Thyroid gland (tissue), 4 donors: ENCODE data around the gene SCART1. TPM values are rescaled to one million over a fixed set of nuclear protein-coding genes. Genes with fewer than 3 reads are reported as not detected.

Experiments
- DNase-seq, 2 donors: peaks; one replicate each; pipeline ENCODE4 v3.0.0-alpha.2; 2019
- H3K27ac ChIP-seq, 3 donors: fragments of 200-600 bp; sonication (generic); 1 replicate in 2 of 3; 2 replicates in 1 of 3; pipeline ENCODE4 v1.5.1; 2016 to 2019; ENCODE audit warnings: mild to moderate bottlenecking in 1 of 3, moderate library complexity in 1 of 3
- H3K27me3 ChIP-seq: fragments of 200-600 bp; sonication (generic); one replicate; pipeline ENCODE4 v1.5.1; 2019
- H3K36me3 ChIP-seq, 2 donors: fragments of 200-600 bp; sonication (generic); one replicate each; pipeline ENCODE4 v1.5.1; 2016 to 2019
- H3K4me1 ChIP-seq, 2 donors: fragments of 200-600 bp; sonication (generic); one replicate each; pipeline ENCODE4 v1.5.1; 2017 to 2019
- H3K4me3 ChIP-seq, 3 donors: fragments of 200-600 bp; sonication (generic); replicated peaks in 1 of 3; 1 replicate in 2 of 3; 2 replicates in 1 of 3; pipeline ENCODE4 v1.5.1; 2016; ENCODE audit warnings: mild to moderate bottlenecking in 1 of 3
- H3K9me3 ChIP-seq: fragments of 200-600 bp; sonication (generic); one replicate; pipeline ENCODE4 v1.5.1; 2017
- CTCF ChIP-seq, 6 experiments: fragments of 200-600 bp in 3 of 6; fragments of 450-650 bp in 3 of 6; sonication (generic) in 3 of 6; IDR thresholded peaks; one replicate each; pipeline ENCODE4 v1.5.1; 2016 to 2019; ENCODE audit warnings: antibody characterized with exemption in 6 of 6, mild to moderate bottlenecking in 2 of 6, inconsistent platforms in 1 of 6, moderate library complexity in 1 of 6
- POLR2A ChIP-seq, 2 donors: fragments of 450-650 bp; IDR thresholded peaks; one replicate each; pipeline ENCODE4 v1.6.1; 2017; ENCODE audit warnings: antibody characterized with exemption in 2 of 2, mild to moderate bottlenecking in 2 of 2, moderate library complexity in 1 of 2
- WGBS, 2 donors: methylation state at CpG; one replicate each; pipeline ENCODE4 v1.1.5; 2017; 5-methylcytosine and 5-hydroxymethylcytosine counted together
- intact Hi-C: fragments of 100-400 bp; cut with DNase I; formaldehyde crosslinking; loops from one replicate; pipeline ENCODE4 v1.15.1; 2023
- total RNA-seq, 4 donors: library from RNA; depleted of rRNA; stranded (reverse); fragments of >200 nt; gene quantifications; one replicate each; pipeline ENCODE4 v1.2.3, GENCODE V29; 2016

The SCART1 gene
- total RNA-seq, 4 donors from 2014 or later: 2.6 to 12.6 (median 3.4) TPM

- intact Hi-C loops: no loop called here
- no peak for DNase-seq
- Histone ChIP-seq H3K4me1 (no peaks in the 10 kb centered on the region), H3K4me3 (no peak overlapping the region), H3K36me3 (no peaks in the 10 kb centered on the region), H3K27ac (no peak overlapping the region), H3K27me3 (no peaks in the 10 kb centered on the region), H3K9me3 (no peaks in the 10 kb centered on the region)
- TF ChIP-seq POLR2A (IDR thresholded peaks at IDR 0.05): no peak
- TF ChIP-seq CTCF (IDR thresholded peaks at IDR 0.05): no peak
- WGBS, 2 donors: 83 to 95% methylated on average over 1 to 38 of the region's 40 CpGs
Observed at GRCh38 chr10:133458021-133458709, 4.4 kb downstream of the SCART1 start.

GRCh38 chr10:133458710-133459453 is 5.1 kb downstream of the SCART1 start:
- no peaks in the 10 kb centered on the region for H3K36me3 ChIP-seq
- H3K9me3 ChIP-seq: no peaks in the 10 kb centered on the region
- no peak overlapping the region for H3K27ac ChIP-seq
- H3K27me3 ChIP-seq: no peaks in the 10 kb centered on the region
- no peak for DNase-seq
- TF ChIP-seq CTCF (IDR thresholded peaks at IDR 0.05) (no peak), POLR2A (IDR thresholded peaks at IDR 0.05) (no peak)
- no peaks in the 10 kb centered on the region for H3K4me1 ChIP-seq
- 88% methylated on average over 8 to 13 of the region's 21 CpGs for WGBS, 2 donors
- no peak overlapping the region for H3K4me3 ChIP-seq
- intact Hi-C loops: no loop called here

GRCh38 chr10:133459454-133460207 is 5.9 kb downstream of the SCART1 start:
- WGBS, 2 donors: 86 to 87% methylated on average over 8 to 17 of the region's 81 CpGs
- TF ChIP-seq CTCF (IDR thresholded peaks at IDR 0.05) (no peak), POLR2A (IDR thresholded peaks at IDR 0.05) (no peak)
- no peak for DNase-seq
- H3K4me3 ChIP-seq: no peak overlapping the region
- H3K4me1 ChIP-seq: no peaks in the 10 kb centered on the region
- no peaks in the 10 kb centered on the region for H3K36me3 ChIP-seq
- no peak overlapping the region for H3K27ac ChIP-seq
- intact Hi-C loops: no loop called here
- H3K27me3 ChIP-seq: no peaks in the 10 kb centered on the region
- H3K9me3 ChIP-seq: no peaks in the 10 kb centered on the region

- no peak for DNase-seq
- TF ChIP-seq CTCF (IDR thresholded peaks at IDR 0.05) (no peak), POLR2A (IDR thresholded peaks at IDR 0.05) (no peak)
- intact Hi-C loops: no loop called here
- no peak overlapping the region for H3K4me3 ChIP-seq
- no peaks in the 10 kb centered on the region for H3K4me1 ChIP-seq
- H3K27ac ChIP-seq: no peak overlapping the region
- WGBS, 2 donors: 96% methylated on average over 14 of the region's 14 CpGs
- H3K9me3 ChIP-seq: no peaks in the 10 kb centered on the region
- no peaks in the 10 kb centered on the region for H3K36me3 ChIP-seq
- H3K27me3 ChIP-seq: no peaks in the 10 kb centered on the region
Observed at GRCh38 chr10:133460208-133460769, 6.5 kb downstream of the SCART1 start.
